GM06990 (cell line): Measurements from ENCODE around the gene FERMT1.

Experiments used
- DNase-seq: peaks from one replicate; pipeline ENCODE4 v3.0.0-alpha.2; 2011; ENCODE audit not compliant: insufficient read length; ENCODE audit errors: extremely low read depth
- H3K27me3 ChIP-seq: replicated peaks from 2 replicates; pipeline ENCODE4 v1.6.0; 2011; ENCODE audit warnings: low read length; ENCODE audit not compliant: control insufficient read depth, insufficient read depth
- H3K36me3 ChIP-seq: 2 replicates; pipeline ENCODE4 v1.5.1; 2011; ENCODE audit warnings: low read length; ENCODE audit not compliant: control insufficient read depth, insufficient read depth
- H3K4me3 ChIP-seq: replicated peaks from 2 replicates; pipeline ENCODE4 v1.5.1; 2011; ENCODE audit warnings: low read depth, mild to moderate bottlenecking, control low read depth, low read length
- CTCF ChIP-seq: IDR thresholded peaks from 2 replicates; pipeline ENCODE4 v1.5.1; 2011; ENCODE audit warnings: low read length, control low read depth, mild to moderate bottlenecking, inconsistent platforms; ENCODE audit not compliant: insufficient read depth, poor library complexity, severe bottlenecking

FERMT1 gene

GRCh38 chr20:6091661-6092060 is 31.2 kb downstream of the FERMT1 start:
- H3K27me3 ChIP-seq = no peaks in the 10 kb centered on the region; the same call in 1 of the 2 replicates
- no peak for TF ChIP-seq CTCF
- DNase-seq = no peak
- H3K4me3 ChIP-seq = no peak overlapping the region
- H3K36me3 ChIP-seq = no peaks in the 10 kb centered on the region

- no peak for DNase-seq
- TF ChIP-seq CTCF = no peak
- Histone ChIP-seq H3K36me3 (no peaks in the 10 kb centered on the region), H3K4me3 (no peak overlapping the region), H3K27me3 (no peaks in the 10 kb centered on the region; the same call in 1 of the 2 replicates)
These were observed 36.0 kb downstream of the FERMT1 start for GRCh38 chr20:6086868-6087267.

- Histone ChIP-seq H3K4me3 (no peak overlapping the region), H3K36me3 (no peaks in the 10 kb centered on the region), H3K27me3 (no peaks in the 10 kb centered on the region)
- no peak for DNase-seq
- no peak for TF ChIP-seq CTCF
These were observed 38.9 kb downstream of the FERMT1 start for GRCh38 chr20:6083926-6084325.

- no peaks in the 10 kb centered on the region; the same call in 1 of the 2 replicates for H3K27me3 ChIP-seq
- no peak overlapping the region for H3K4me3 ChIP-seq
- TF ChIP-seq CTCF = no peak
- no peak for DNase-seq
- H3K36me3 ChIP-seq = no peaks in the 10 kb centered on the region
These were observed 41.6 kb downstream of the FERMT1 start for GRCh38 chr20:6081236-6081635.

GRCh38 chr20:6079016-6079415 is 43.8 kb downstream of the FERMT1 start:
- H3K27me3 ChIP-seq = no peaks in the 10 kb centered on the region; the same call in 1 of the 2 replicates
- H3K36me3 ChIP-seq = no peaks in the 10 kb centered on the region
- no peak for TF ChIP-seq CTCF
- no peak for DNase-seq
- no peak overlapping the region for H3K4me3 ChIP-seq
